H1 (cell line): Measurements from ENCODE around the gene AKR7A3. TPM values are rescaled to one million over a fixed set of nuclear protein-coding genes. Genes with fewer than 3 reads are reported as not detected.
"Not testable (repeated sequence)": the region's sequence is repeated elsewhere in the genome, so short reads cannot be mapped to it uniquely, and the experiment has no call there.

ENCODE experiments used
- CTCF ChIA-PET: fragments of 300-600 bp; sonication (Branson Sonifier 250); formaldehyde crosslinking; loops from one replicate; lab custom pipeline; 2021; ENCODE audit not compliant: partially characterized antibody; lab: Charles Lee
- POLR2A ChIA-PET: fragments of 300-600 bp; sonication (Branson Sonifier 250); formaldehyde crosslinking; loops from one replicate; lab custom pipeline; 2021; ENCODE audit warnings: inconsistent platforms; ENCODE audit not compliant: partially characterized antibody; lab: Charles Lee
- DNase-seq, 2 experiments: peaks; one replicate each; pipeline versions ENCODE4 v3.0.0 to v3.0.0-alpha.2; 2010 to 2022; ENCODE audit warnings: low spot score in 2 of 2, low read depth in 1 of 2, mixed read lengths in 1 of 2
- FAIRE-seq: peaks from 2 replicates; lab custom pipeline; 2011; peaks lifted over from hg19 to GRCh38; lab: Jason Lieb, UNC
- H2AFZ ChIP-seq: 2 replicates; pipeline ENCODE4 v1.8.1; 2012; ENCODE audit warnings: low read length, inconsistent platforms
- H2AK5ac ChIP-seq: 2 replicates; pipeline ENCODE4 v1.6.1; 2013; ENCODE audit warnings: low read depth, low read length
- H2BK120ac ChIP-seq: replicated peaks from 2 replicates; pipeline ENCODE3; 2013; ENCODE audit warnings: low read depth, low read length, inconsistent platforms
- H2BK12ac ChIP-seq: 2 replicates; pipeline ENCODE4 v1.6.1; 2013; ENCODE audit warnings: low read depth, low read length
- H2BK15ac ChIP-seq: 2 replicates; pipeline ENCODE4 v1.6.1; 2013; ENCODE audit warnings: low read length
- H2BK20ac ChIP-seq: 2 replicates; pipeline ENCODE4 v1.6.1; 2013; ENCODE audit warnings: low read length
- H2BK5ac ChIP-seq: 2 replicates; pipeline ENCODE4 v1.6.1; 2013; ENCODE audit warnings: low read depth, low read length
- H3K14ac ChIP-seq: 2 replicates; pipeline ENCODE4 v1.6.1; 2013; ENCODE audit warnings: inconsistent platforms; ENCODE audit not compliant: insufficient read length
- H3K18ac ChIP-seq: 2 replicates; pipeline ENCODE4 v1.6.1; 2013; ENCODE audit warnings: low read length; ENCODE audit errors: extremely low read depth
- H3K23ac ChIP-seq: 2 replicates; pipeline ENCODE4 v1.6.1; 2013; ENCODE audit warnings: inconsistent platforms; ENCODE audit not compliant: insufficient read length
- H3K23me2 ChIP-seq: 2 replicates; pipeline ENCODE4 v1.6.1; 2013; ENCODE audit warnings: low read depth, low read length
- H3K27ac ChIP-seq: 2 replicates; pipeline ENCODE4 v1.6.1; 2011; ENCODE audit warnings: low read depth, low read length, inconsistent platforms
- H3K27me3 ChIP-seq, 4 experiments: replicated peaks in 1 of 4; 1 replicate in 1 of 4; 2 replicates in 3 of 4; pipeline versions ENCODE4 v1.6.1 to v1.8.1; 2011 to 2013; ENCODE audit warnings: low read length in 3 of 4, mild to moderate bottlenecking in 3 of 4, inconsistent platforms in 2 of 4, mixed read lengths in 2 of 4, moderate library complexity in 1 of 4; ENCODE audit not compliant: control insufficient read depth in 3 of 4, insufficient read depth in 3 of 4; ENCODE audit errors: extremely low read depth in 1 of 4
- H3K36me3 ChIP-seq, 4 experiments: 2 replicates each; pipeline versions ENCODE4 v1.6.1 to v1.8.1; 2011 to 2013; ENCODE audit warnings: mild to moderate bottlenecking in 4 of 4, low read length in 3 of 4, moderate library complexity in 2 of 4, control low read depth in 1 of 4, inconsistent platforms in 1 of 4; ENCODE audit not compliant: insufficient read depth in 4 of 4, control insufficient read depth in 2 of 4
- H3K4ac ChIP-seq: replicated peaks from 2 replicates; pipeline ENCODE3; 2013; ENCODE audit warnings: low read length, low read depth, mixed read lengths, inconsistent platforms; ENCODE audit not compliant: insufficient read length
- H3K4me1 ChIP-seq, 4 experiments: replicated peaks in 1 of 4; 1 replicate in 1 of 4; 2 replicates in 3 of 4; pipeline versions ENCODE4 v1.6.1 to v1.8.1; 2011 to 2013; ENCODE audit warnings: low read length in 3 of 4, inconsistent platforms in 2 of 4, mixed read lengths in 1 of 4; ENCODE audit not compliant: insufficient read depth in 4 of 4, control insufficient read depth in 3 of 4
- H3K4me2 ChIP-seq, 2 experiments: 2 replicates each; pipeline versions ENCODE4 v1.6.1 to v1.8.1; 2011 to 2013; ENCODE audit warnings: low read depth in 2 of 2, low read length in 2 of 2, control low read depth in 1 of 2, inconsistent platforms in 1 of 2, mild to moderate bottlenecking in 1 of 2; ENCODE audit not compliant: insufficient read depth in 1 of 2
- H3K4me3 ChIP-seq, 4 experiments: fragments of 200-600, 300-600 bp in 1 of 4; sonication (generic), shearing (Covaris generic), sonication (Bioruptor Twin) in 1 of 4; 2 replicates each; pipeline versions ENCODE4 v1.5.1 to v1.8.1; 2011 to 2016; ENCODE audit warnings: low read length in 4 of 4, low read depth in 3 of 4, control low read depth in 2 of 4, inconsistent platforms in 2 of 4, mild to moderate bottlenecking in 2 of 4, mixed read lengths in 1 of 4, moderate library complexity in 1 of 4; ENCODE audit not compliant: insufficient read depth in 2 of 4; ENCODE audit errors: extremely low read depth in 1 of 4
- H3K56ac ChIP-seq: replicated peaks from 2 replicates; pipeline ENCODE3; 2013; ENCODE audit warnings: low read depth, mild to moderate bottlenecking, mixed read lengths, low read length, inconsistent platforms; ENCODE audit not compliant: insufficient read length
- H3K79me1 ChIP-seq: 2 replicates; pipeline ENCODE4 v1.6.1; 2013; ENCODE audit warnings: low read depth, low read length, control low read depth
- H3K79me2 ChIP-seq, 2 experiments: 2 replicates each; pipeline versions ENCODE4 v1.6.1 to v1.8.1; 2012 to 2013; ENCODE audit warnings: low read length in 2 of 2, mild to moderate bottlenecking in 2 of 2, inconsistent platforms in 1 of 2; ENCODE audit not compliant: insufficient read depth in 2 of 2, control insufficient read depth in 1 of 2
- H3K9ac ChIP-seq, 4 experiments: replicated peaks in 1 of 4; 1 replicate in 1 of 4; 2 replicates in 3 of 4; pipeline versions ENCODE4 v1.6.1 to v1.8.1; 2011 to 2013; ENCODE audit warnings: low read depth in 3 of 4, low read length in 3 of 4, control low read depth in 2 of 4, mild to moderate bottlenecking in 2 of 4, moderate library complexity in 2 of 4, inconsistent platforms in 1 of 4; ENCODE audit errors: extremely low read depth in 1 of 4
- H3K9me3 ChIP-seq, 2 experiments: 2 replicates each; pipeline versions ENCODE4 v1.6.1 to v1.8.1; 2012 to 2013; ENCODE audit warnings: mild to moderate bottlenecking in 2 of 2, moderate library complexity in 2 of 2, control low read depth in 1 of 2, inconsistent platforms in 1 of 2, low read depth in 1 of 2, low read length in 1 of 2, mixed read lengths in 1 of 2; ENCODE audit not compliant: insufficient read depth in 2 of 2
- H4K20me1 ChIP-seq, 2 experiments: replicated peaks in 1 of 2; 2 replicates each; pipeline versions ENCODE3 to v1.8.1; 2011 to 2013; ENCODE audit warnings: inconsistent platforms in 2 of 2, low read length in 2 of 2, mild to moderate bottlenecking in 1 of 2; ENCODE audit not compliant: insufficient read depth in 2 of 2, control insufficient read depth in 1 of 2
- H4K5ac ChIP-seq: 2 replicates; pipeline ENCODE4 v1.6.1; 2013; ENCODE audit warnings: low read length, low read depth, mixed read lengths, inconsistent platforms; ENCODE audit not compliant: insufficient read length
- H4K8ac ChIP-seq: 2 replicates; pipeline ENCODE4 v1.8.0; 2013; ENCODE audit warnings: mild to moderate bottlenecking, moderate library complexity, low read length, inconsistent platforms; ENCODE audit not compliant: insufficient read depth; ENCODE audit errors: extremely low read depth
- H4K91ac ChIP-seq: replicated peaks from 2 replicates; pipeline ENCODE3; 2013; ENCODE audit warnings: low read length, mixed read lengths, inconsistent platforms; ENCODE audit not compliant: insufficient read length
- ASH2L ChIP-seq: fragments of 200-600, 300-600 bp; sonication (generic); IDR thresholded peaks from one replicate; pipeline ENCODE4 v1.7.1; 2017; ENCODE audit warnings: low read length
- EZH2 ChIP-seq: fragments of 200-600 bp; sonication (generic); IDR thresholded peaks from 2 replicates; pipeline ENCODE4 v1.7.1; 2012; ENCODE audit warnings: low read depth, mild to moderate bottlenecking, moderate library complexity, low read length, inconsistent platforms; ENCODE audit not compliant: severe bottlenecking
- KDM4A ChIP-seq: IDR thresholded peaks from one replicate; pipeline ENCODE4 v1.7.1; 2012; ENCODE audit warnings: low read depth, mild to moderate bottlenecking, moderate library complexity, low read length, inconsistent platforms; ENCODE audit not compliant: severe bottlenecking
- SUZ12 ChIP-seq: fragments of 200-600 bp; sonication (generic); IDR thresholded peaks from 2 replicates; pipeline ENCODE4 v1.6.1; 2012; ENCODE audit warnings: mild to moderate bottlenecking, inconsistent platforms, low read length, moderate library complexity, mixed read lengths
- WGBS, 2 experiments: shearing (Covaris generic) in 1 of 2; methylation state at CpG; one replicate each; pipeline versions ENCODE4 v1.1.6 to v1.1.7; 2013 to 2015; ENCODE audit warnings: low lambda C conversion rate in 2 of 2, mixed read lengths in 2 of 2, inconsistent platforms in 1 of 2, low coverage in 1 of 2, missing lambda C conversion rate in 1 of 2; ENCODE audit not compliant: insufficient replicate concordance in 2 of 2, insufficient coverage in 1 of 2, insufficient read length in 1 of 2; ENCODE audit errors: extremely low coverage in 1 of 2, missing lambda C conversion rate in 1 of 2; 5-methylcytosine and 5-hydroxymethylcytosine counted together
- long read RNA-seq, 2 experiments: library from RNA in 1 of 2; library from capped mRNA in 1 of 2; stranded (forward); transcript quantifications; one replicate each; pipeline ENCODE4 v2.0.0, GENCODE V29; 2021; ENCODE audit warnings: inconsistent platforms in 1 of 2
- polyA minus RNA-seq, 3 experiments: library from RNA; depleted of rRNA, polyadenylated mRNA; stranded (reverse); fragments of >200 nt; gene quantifications; 1 replicate in 2 of 3; 2 replicates in 1 of 3; pipeline ENCODE4 v1.2.3, GENCODE V29; 2011
- polyA plus RNA-seq, 7 experiments: library from polyadenylated mRNA; depleted of rRNA in 3 of 7; stranded (reverse) in 5 of 7; unstranded in 2 of 7; fragments of >200 nt in 5 of 7; fragments of 200-250 nt in 2 of 7; gene quantifications; 1 replicate in 5 of 7; 2 replicates in 1 of 7; 4 replicates in 1 of 7; pipeline versions ENCODE4 v1.2.1 to v1.2.3, GENCODE V29; 2011 to 2013; ENCODE audit warnings: missing spikeins in 2 of 7, mixed read lengths in 2 of 7
- total RNA-seq: library from RNA; stranded (reverse); fragmentation: NEBNext Ultra II Directional; extraction: Animal tissue kit (Norgen Biotek cat#: 25700); gene quantifications from 2 replicates; pipeline ENCODE4 v1.2.1, GENCODE V29; 2021
- TF ChIP-seq, protein P1 (sequence below): IDR thresholded peaks from 2 replicates; pipeline ENCODE4 v1.6.1; 2012; ENCODE audit warnings: inconsistent platforms
- TF ChIP-seq, protein P2 (sequence below): IDR thresholded peaks from 2 replicates; pipeline ENCODE4 v1.6.1; 2012; ENCODE audit warnings: inconsistent platforms

Gene AKR7A3
- total RNA-seq (0.65 TPM in 2 replicates), polyA plus RNA-seq (2011; rRNA removed) (0.62 and 0.72 TPM in 2 replicates), polyA minus RNA-seq (2011; rRNA and poly(A)+ RNA removed) (0.12 and 0.19 TPM in 2 replicates)
- 0.66 TPM for polyA plus RNA-seq (2011; cell fraction: cytosol; rRNA removed)
- 2.7 TPM for polyA plus RNA-seq (2011; cell fraction: nucleus; rRNA removed)
- 0.60 to 1.0 TPM (median 0.71 TPM) in 4 replicates for polyA plus RNA-seq (2012, experiment 1 of 2)
- polyA plus RNA-seq (2012, experiment 2 of 2), result 0.43 TPM
- 0.49 TPM for polyA plus RNA-seq (2013, experiment 1 of 2)
- polyA plus RNA-seq (2013, experiment 2 of 2), result 0.59 TPM
- not detected for polyA minus RNA-seq (2011; cell fraction: cytosol; rRNA and poly(A)+ RNA removed)
- polyA minus RNA-seq (2011; cell fraction: nucleus; rRNA and poly(A)+ RNA removed), result 0.80 TPM
- long read RNA-seq, experiment 1, result 0 reads
- long read RNA-seq, experiment 2, result 0 reads

DNA sequence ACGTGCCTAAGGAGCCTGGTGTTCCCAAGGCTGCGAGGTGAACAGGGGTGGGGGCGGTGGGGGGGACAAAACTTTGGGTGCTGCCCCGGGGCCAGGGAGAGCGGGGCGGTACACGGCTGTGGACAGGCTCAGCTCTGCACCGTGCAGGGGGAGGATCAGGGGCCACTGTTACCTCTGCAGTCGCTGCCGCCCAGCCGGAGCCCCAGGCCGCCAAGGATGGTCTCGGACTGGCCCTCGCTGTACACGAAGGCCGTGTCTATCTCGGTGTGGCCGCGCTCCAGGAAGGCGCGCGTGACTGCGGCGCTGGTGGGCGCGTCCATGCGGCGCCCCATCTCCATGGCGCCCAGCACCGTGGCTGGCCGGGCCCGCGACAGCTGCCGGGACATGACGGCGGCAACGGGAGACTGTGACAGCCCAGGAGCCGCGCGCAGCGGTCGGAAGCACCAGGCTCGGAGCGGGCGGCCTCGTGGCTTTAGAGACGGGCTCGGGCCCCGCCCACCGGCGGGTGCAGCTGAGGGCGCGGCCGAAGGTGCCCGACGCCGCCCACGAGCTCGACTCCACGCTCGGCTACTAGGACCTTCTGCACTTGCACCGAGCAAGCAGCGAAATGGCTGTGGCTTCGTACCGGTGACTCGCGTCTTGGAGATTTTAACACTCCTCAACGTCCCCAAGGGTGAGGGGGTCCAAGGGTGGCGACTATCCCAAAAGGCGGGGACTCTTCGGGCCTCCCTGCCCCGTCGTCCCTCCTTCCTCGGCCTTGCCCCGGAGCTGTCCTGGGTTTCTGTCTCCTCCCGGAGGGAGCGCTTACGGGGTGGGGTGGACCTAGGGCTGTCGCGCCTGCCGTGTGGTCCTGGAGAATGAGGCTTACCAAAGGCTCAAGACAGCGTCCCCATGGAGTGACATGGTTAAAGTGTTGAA, at the start of gene AKR7A3:
Gene AKR7A3 (minus strand): TSS at position 447 of the 918 bp plus-strand sequence. CDS start 61 bp downstream, at position 386.
- H2AK5ac ChIP-seq, H3K9me3 ChIP-seq, H3K79me1 ChIP-seq, H3K14ac ChIP-seq, H3K36me3 ChIP-seq, H4K5ac ChIP-seq, H3K18ac ChIP-seq, H2BK20ac ChIP-seq, H2BK5ac ChIP-seq, H4K91ac ChIP-seq, H3K9ac ChIP-seq, H3K4ac ChIP-seq, H3K56ac ChIP-seq, FAIRE-seq, H3K27ac ChIP-seq, H3K4me1 ChIP-seq, H4K20me1 ChIP-seq, H3K23ac ChIP-seq, H2BK15ac ChIP-seq, H2BK120ac ChIP-seq, H3K79me2 ChIP-seq, H3K23me2 ChIP-seq: not testable (repeated sequence)
- Histone ChIP-seq H2AFZ (peak within 1 kb of the TSS; percentile 85; the same call in 1 of the 2 replicates), H3K27me3 (peaks cover 8 to 26% (median 20%) of the 10 kb centered on the region in 4 experiments), H4K8ac (peak within 1 kb of the TSS; percentile 28; the same call in 1 of the 2 replicates), H2BK12ac (0 out of 2 replicates have a peak within 1 kb of the TSS, but pooled peaks have one; percentile 3), H3K4me2 (peak within 1 kb of the TSS; percentile 64 to 97), H3K4me3 (peak within 1 kb of the TSS; percentile 31 to 64 (median 51); a peak in 7 of 8 replicates)
- TF ChIP-seq, protein P1, sequence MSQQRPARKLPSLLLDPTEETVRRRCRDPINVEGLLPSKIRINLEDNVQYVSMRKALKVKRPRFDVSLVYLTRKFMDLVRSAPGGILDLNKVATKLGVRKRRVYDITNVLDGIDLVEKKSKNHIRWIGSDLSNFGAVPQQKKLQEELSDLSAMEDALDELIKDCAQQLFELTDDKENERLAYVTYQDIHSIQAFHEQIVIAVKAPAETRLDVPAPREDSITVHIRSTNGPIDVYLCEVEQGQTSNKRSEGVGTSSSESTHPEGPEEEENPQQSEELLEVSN, result peak; percentile 77
- TF ChIP-seq SUZ12 (peak; percentile 48; the same call in 1 of the 2 replicates), EZH2 (peak; percentile 58), KDM4A (peak; percentile 69), ASH2L (peak; percentile 37)
- TF ChIP-seq, protein P2, sequence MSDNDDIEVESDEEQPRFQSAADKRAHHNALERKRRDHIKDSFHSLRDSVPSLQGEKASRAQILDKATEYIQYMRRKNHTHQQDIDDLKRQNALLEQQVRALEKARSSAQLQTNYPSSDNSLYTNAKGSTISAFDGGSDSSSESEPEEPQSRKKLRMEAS, result peak; percentile 55
- ChIA-PET CTCF (interaction anchor here (0.6 to 1.3 kb wide), 3 partner anchors 25 to 615 kb away, joined by 3 read pairs; no protein-coding TSS in a partner anchor), POLR2A (interaction anchor here (0.6 to 1.8 kb wide), 8 partner anchors 9 to 37 kb away, joined by 3 to 7 read pairs (median 3); partner anchors contain the start of genes EMC1 and MRTO4)
- 25% methylated on average over 61 of the region's 82 CpGs; no CpG with 5 or more reads in 1 of the 2 experiments for WGBS, 2 experiments
- peak in 1 of 2 experiments; percentile 76 for DNase-seq
